A673 (cell line): ENCODE results near the gene PTCH1.

Experiments used
- EZH2 ChIP-seq: fragments of 200-600 bp; sonication (generic); IDR thresholded peaks from 2 replicates; pipeline ENCODE4 v1.6.1; 2017; ENCODE audit warnings: borderline replicate concordance, low read depth, mild to moderate bottlenecking, mixed read lengths, antibody characterized with exemption, low read length; ENCODE audit not compliant: poor library complexity, severe bottlenecking
- TF ChIP-seq, protein P1 (sequence below): fragments of 300-800, 200-600 bp; sonication (generic); conservative IDR thresholded peaks from 2 replicates; pipeline ENCODE4 v1.5.1; 2017; ENCODE audit warnings: low read depth, mild to moderate bottlenecking, antibody characterized with exemption, low read length, moderate library complexity, mixed read lengths

DNA sequence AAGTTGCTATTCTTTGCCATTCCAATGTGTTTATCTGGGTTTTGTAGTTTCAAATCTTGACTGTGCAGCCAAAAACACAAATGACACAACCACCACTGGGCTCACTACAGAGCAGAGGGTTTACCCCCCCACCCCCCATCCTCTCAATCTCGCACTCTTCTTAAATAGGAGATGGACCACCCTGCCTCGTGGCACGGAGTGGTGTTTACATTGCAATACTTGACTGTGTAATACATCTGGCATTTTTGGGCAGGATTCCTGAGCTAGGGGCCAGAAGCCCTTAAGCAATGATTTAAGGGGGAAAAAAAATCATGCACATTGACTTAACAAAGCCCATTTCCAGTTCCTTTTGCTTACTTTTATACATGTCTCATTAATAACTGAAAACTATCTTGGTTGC, 19.0 kb downstream of the PTCH1 start:
- TF ChIP-seq, protein P1, sequence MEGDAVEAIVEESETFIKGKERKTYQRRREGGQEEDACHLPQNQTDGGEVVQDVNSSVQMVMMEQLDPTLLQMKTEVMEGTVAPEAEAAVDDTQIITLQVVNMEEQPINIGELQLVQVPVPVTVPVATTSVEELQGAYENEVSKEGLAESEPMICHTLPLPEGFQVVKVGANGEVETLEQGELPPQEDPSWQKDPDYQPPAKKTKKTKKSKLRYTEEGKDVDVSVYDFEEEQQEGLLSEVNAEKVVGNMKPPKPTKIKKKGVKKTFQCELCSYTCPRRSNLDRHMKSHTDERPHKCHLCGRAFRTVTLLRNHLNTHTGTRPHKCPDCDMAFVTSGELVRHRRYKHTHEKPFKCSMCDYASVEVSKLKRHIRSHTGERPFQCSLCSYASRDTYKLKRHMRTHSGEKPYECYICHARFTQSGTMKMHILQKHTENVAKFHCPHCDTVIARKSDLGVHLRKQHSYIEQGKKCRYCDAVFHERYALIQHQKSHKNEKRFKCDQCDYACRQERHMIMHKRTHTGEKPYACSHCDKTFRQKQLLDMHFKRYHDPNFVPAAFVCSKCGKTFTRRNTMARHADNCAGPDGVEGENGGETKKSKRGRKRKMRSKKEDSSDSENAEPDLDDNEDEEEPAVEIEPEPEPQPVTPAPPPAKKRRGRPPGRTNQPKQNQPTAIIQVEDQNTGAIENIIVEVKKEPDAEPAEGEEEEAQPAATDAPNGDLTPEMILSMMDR = no peak
- TF ChIP-seq EZH2 = no peak
